ENCODE data around the gene PELI2.

The PELI2 gene

DNA sequence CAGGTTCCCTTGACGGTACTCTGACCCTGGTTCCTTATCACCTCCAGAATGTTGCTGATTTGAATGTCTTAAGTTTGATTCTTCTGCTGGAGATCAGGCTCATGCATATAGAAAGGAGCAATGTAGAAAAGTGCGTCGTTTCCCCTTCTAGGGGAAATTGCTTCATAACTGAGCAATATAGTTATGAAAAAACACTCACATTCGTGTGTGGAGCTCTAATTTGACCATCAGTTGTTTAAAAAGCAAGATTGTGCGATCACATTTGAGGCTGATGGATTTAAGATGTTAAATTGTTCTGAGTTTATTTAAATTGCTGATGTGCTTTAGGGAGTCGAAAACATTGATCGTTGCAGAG lies 19.2 kb downstream of the PELI2 start:
- Histone ChIP-seq H3K9me3 (ENCODE audit: low read length) (no peaks in the 10 kb centered on the region), H3K36me3 (ENCODE audit: insufficient read depth, low read length) (no peaks in the 10 kb centered on the region), H3K4me1 (ENCODE audit: insufficient read depth, low read length) (peaks cover 15% of the 10 kb centered on the region), H2AFZ (ENCODE audit: low read depth, low read length) (no peak overlapping the region), H3K4me3 (ENCODE audit: low read length) (no peak overlapping the region), H3K27me3 (ENCODE audit: insufficient read depth, low read length) (no peaks in the 10 kb centered on the region)

DNA sequence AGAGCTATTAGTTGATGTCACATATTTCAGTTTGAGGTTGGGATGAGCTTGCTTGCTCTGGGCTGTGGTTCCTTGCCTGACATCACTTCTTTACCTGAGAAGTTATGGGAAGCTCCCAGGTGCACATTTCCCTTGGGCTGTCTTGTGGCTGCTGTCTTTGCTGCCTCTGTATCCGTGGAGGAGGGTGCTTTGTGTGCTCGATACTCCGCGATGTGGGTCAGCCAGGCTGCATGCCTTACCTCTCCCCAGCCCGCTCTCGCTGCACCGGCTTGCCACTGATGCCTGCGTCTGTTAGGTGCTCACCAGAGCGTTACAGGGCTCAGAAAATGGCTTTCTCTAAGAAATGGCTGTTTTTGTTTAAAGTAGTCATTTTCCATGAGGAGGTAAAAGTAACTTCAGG lies 19.6 kb downstream of the PELI2 start:
- no peaks in the 10 kb centered on the region for H3K9me3 ChIP-seq (ENCODE audit: low read length)
- no peak overlapping the region for H2AFZ ChIP-seq (ENCODE audit: low read depth, low read length)
- H3K4me1 ChIP-seq (ENCODE audit: insufficient read depth, low read length) = peaks cover 11% of the 10 kb centered on the region
- no peaks in the 10 kb centered on the region for H3K27me3 ChIP-seq (ENCODE audit: insufficient read depth, low read length)
- no peak overlapping the region for H3K4me3 ChIP-seq (ENCODE audit: low read length)
- H3K36me3 ChIP-seq (ENCODE audit: insufficient read depth, low read length) = no peaks in the 10 kb centered on the region

DNA sequence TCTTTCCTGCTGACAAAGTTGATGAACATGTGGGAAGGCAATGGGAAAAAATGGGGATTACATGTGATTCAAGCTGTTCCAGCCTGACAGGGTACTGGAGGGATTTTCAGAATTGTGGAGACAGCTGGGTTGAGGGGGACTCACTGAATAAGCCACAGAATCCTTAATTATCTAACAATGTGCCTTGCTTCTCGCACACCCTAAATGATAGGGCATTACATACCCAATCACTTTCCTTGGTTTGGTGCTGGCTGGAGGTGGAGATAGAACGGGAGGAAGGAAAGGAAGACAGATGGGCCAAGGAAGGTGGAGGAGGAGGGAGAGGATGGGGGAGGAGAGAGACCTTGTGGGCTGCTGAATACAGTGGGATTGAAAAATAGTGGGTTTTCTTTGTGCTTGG lies 20.7 kb downstream of the PELI2 start:
- no peak overlapping the region for H2AFZ ChIP-seq (ENCODE audit: low read depth, low read length)
- no peaks in the 10 kb centered on the region for H3K27me3 ChIP-seq (ENCODE audit: insufficient read depth, low read length)
- H3K9me3 ChIP-seq (ENCODE audit: low read length) = no peaks in the 10 kb centered on the region
- peaks cover 2% of the 10 kb centered on the region for H3K4me1 ChIP-seq (ENCODE audit: insufficient read depth, low read length)
- H3K36me3 ChIP-seq (ENCODE audit: insufficient read depth, low read length) = no peaks in the 10 kb centered on the region
- no peak overlapping the region for H3K4me3 ChIP-seq (ENCODE audit: low read length)

DNA sequence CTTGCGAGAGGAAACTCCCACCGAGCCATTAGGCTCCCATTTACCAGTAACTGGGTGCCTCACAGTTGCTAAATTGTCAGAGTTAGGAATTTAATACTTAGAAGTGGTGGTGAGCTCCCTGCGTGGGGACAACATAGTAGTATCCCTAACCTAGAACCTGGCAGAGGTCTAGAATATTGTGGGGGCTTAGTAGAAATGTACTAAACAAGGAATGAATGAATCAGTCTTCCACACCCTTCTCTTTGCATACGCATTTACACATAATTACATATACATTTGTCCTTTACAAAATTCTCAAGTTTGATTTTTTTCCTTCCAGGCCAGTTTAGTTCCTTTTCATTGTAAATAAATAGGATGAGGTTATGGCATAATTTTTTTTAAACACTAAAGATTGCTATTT lies 24.1 kb downstream of the PELI2 start:
- Histone ChIP-seq H3K36me3 (ENCODE audit: insufficient read depth, low read length) (no peaks in the 10 kb centered on the region), H3K4me3 (ENCODE audit: low read length) (no peak overlapping the region), H3K9me3 (ENCODE audit: low read length) (no peaks in the 10 kb centered on the region), H3K4me1 (ENCODE audit: insufficient read depth, low read length) (peaks cover 2% of the 10 kb centered on the region), H3K27me3 (ENCODE audit: insufficient read depth, low read length) (no peaks in the 10 kb centered on the region), H2AFZ (ENCODE audit: low read depth, low read length) (no peak overlapping the region)

DNA sequence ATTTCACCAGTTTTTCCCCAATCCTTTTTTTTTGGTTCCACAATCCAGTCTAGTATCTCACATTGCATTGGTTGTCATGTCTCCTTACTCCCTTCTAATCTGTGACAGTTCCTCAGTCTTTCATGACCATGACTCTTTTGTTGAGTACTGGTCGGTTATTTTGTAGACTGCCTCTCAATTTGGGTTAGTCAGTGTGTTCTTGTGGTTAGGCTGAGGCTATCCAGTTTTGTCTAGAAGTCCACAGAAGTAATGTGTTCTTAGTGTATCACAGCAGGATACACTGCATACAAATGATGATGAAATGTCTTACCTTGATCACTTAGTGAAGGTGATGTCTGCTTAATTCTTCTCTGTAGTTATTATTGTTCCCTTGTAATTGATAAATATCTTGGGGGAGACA lies 24.8 kb downstream of the PELI2 start:
- H3K27me3 ChIP-seq (ENCODE audit: insufficient read depth, low read length) = no peaks in the 10 kb centered on the region
- H2AFZ ChIP-seq (ENCODE audit: low read depth, low read length) = no peak overlapping the region
- H3K36me3 ChIP-seq (ENCODE audit: insufficient read depth, low read length) = no peaks in the 10 kb centered on the region
- H3K4me3 ChIP-seq (ENCODE audit: low read length) = no peak overlapping the region
- no peaks in the 10 kb centered on the region for H3K9me3 ChIP-seq (ENCODE audit: low read length)
- H3K4me1 ChIP-seq (ENCODE audit: insufficient read depth, low read length) = peaks cover 2% of the 10 kb centered on the region

DNA sequence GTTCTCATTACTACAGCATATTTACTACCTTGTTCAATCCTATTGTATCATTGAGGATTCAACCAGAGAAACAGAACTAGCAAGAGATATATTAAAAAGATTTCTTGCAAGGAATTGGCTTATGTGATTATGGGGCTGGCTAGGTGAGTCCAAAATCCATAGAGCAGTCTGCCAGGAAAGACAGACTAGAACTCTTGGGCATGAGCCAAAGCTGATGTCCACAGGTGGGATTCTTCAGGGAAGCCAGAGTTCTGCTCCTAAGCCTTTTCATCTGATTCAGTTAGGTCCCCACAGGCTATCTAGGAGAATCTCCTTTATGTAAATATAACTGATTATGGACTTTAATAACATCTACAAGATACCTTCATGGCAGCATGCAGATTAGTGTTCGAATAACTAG lies 26.0 kb downstream of the PELI2 start:
- Histone ChIP-seq H3K4me3 (ENCODE audit: low read length) (no peak overlapping the region), H3K4me1 (ENCODE audit: insufficient read depth, low read length) (no peaks in the 10 kb centered on the region), H3K9me3 (ENCODE audit: low read length) (no peaks in the 10 kb centered on the region), H3K27me3 (ENCODE audit: insufficient read depth, low read length) (no peaks in the 10 kb centered on the region), H2AFZ (ENCODE audit: low read depth, low read length) (no peak overlapping the region), H3K36me3 (ENCODE audit: insufficient read depth, low read length) (no peaks in the 10 kb centered on the region)

DNA sequence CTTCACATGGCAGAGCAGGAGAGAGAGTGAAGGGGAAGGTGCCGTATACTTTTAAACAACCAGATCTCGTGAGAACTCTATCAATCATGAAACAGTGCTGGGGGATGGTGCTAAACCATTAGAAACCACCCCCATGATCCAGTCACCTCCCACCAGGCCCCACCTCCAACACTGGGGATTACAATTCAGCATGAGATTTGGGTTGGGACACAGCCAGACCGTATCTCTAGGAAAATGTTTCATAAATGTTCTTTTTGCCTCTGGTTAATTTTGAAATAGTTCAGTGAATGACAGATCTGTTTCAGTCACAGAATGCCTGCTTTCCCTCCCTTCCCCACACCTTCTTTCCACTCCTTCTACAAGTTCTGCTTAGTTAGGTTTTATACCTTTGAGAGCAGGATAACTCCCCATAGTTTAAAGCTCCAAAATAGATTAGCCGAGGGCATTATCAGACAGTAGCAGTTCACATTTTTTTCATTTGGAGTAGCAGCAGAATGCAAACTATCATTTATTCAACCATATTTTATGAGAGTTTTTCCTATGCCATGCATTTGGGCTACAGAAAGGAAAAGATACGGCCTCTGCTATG lies 27.1 kb downstream of the PELI2 start:
- Histone ChIP-seq H3K4me3 (ENCODE audit: low read length) (no peak overlapping the region), H2AFZ (ENCODE audit: low read depth, low read length) (no peak overlapping the region)

DNA sequence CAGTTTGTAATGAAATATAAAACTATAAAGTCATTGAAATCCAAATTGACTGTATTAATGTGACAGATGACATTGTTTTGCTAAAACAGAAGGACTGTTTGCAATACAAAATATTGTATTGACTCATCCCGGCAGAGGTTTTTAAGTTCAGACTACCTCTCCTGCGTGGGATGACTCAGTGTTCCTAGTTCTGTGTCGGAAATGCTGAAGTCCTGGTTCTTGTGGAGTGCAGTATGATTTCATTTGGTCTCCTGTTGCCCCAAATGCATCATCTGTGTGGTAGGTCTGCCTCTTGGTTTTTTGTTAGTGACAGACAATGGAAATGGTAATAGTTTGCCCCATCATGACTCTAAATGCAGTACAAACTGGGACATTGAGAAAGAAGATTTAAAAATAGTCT lies 27.8 kb downstream of the PELI2 start:
- no peak overlapping the region for H2AFZ ChIP-seq (ENCODE audit: low read depth, low read length)
- H3K9me3 ChIP-seq (ENCODE audit: low read length) = no peaks in the 10 kb centered on the region
- no peak overlapping the region for H3K4me3 ChIP-seq (ENCODE audit: low read length)
- no peaks in the 10 kb centered on the region for H3K36me3 ChIP-seq (ENCODE audit: insufficient read depth, low read length)
- no peaks in the 10 kb centered on the region for H3K27me3 ChIP-seq (ENCODE audit: insufficient read depth, low read length)
- H3K4me1 ChIP-seq (ENCODE audit: insufficient read depth, low read length) = no peaks in the 10 kb centered on the region

More for the DNA sequence above, 27.1 kb downstream of the PELI2 start:
- H3K4me1 ChIP-seq (ENCODE audit: insufficient read depth, low read length) = no peaks in the 10 kb centered on the region
- H3K36me3 ChIP-seq (ENCODE audit: insufficient read depth, low read length) = no peaks in the 10 kb centered on the region
- H3K9me3 ChIP-seq (ENCODE audit: low read length) = no peaks in the 10 kb centered on the region
- no peaks in the 10 kb centered on the region for H3K27me3 ChIP-seq (ENCODE audit: insufficient read depth, low read length)

DNA sequence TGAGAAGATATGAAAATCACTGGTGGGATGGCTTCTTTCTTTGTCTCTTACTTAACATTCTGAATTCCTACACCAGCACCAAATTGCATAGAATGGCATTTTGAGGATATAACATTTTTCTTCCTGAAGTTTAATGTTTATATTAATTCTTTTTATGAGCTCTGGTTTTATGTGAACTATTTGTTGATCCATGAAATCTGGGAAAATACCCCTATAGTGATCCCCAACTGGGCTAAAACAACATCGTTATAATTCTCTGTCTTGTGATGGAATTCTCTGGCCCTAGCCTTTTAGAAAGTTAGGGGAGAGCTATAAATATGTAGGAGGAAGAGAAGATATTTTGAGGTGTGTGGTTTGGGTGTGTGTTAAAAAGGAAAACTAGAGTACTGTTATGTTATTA lies 29.2 kb downstream of the PELI2 start:
- Histone ChIP-seq H3K4me1 (ENCODE audit: insufficient read depth, low read length) (no peaks in the 10 kb centered on the region), H3K9me3 (ENCODE audit: low read length) (no peaks in the 10 kb centered on the region), H2AFZ (ENCODE audit: low read depth, low read length) (no peak overlapping the region), H3K36me3 (ENCODE audit: insufficient read depth, low read length) (no peaks in the 10 kb centered on the region), H3K27me3 (ENCODE audit: insufficient read depth, low read length) (no peaks in the 10 kb centered on the region), H3K4me3 (ENCODE audit: low read length) (no peak overlapping the region)

DNA sequence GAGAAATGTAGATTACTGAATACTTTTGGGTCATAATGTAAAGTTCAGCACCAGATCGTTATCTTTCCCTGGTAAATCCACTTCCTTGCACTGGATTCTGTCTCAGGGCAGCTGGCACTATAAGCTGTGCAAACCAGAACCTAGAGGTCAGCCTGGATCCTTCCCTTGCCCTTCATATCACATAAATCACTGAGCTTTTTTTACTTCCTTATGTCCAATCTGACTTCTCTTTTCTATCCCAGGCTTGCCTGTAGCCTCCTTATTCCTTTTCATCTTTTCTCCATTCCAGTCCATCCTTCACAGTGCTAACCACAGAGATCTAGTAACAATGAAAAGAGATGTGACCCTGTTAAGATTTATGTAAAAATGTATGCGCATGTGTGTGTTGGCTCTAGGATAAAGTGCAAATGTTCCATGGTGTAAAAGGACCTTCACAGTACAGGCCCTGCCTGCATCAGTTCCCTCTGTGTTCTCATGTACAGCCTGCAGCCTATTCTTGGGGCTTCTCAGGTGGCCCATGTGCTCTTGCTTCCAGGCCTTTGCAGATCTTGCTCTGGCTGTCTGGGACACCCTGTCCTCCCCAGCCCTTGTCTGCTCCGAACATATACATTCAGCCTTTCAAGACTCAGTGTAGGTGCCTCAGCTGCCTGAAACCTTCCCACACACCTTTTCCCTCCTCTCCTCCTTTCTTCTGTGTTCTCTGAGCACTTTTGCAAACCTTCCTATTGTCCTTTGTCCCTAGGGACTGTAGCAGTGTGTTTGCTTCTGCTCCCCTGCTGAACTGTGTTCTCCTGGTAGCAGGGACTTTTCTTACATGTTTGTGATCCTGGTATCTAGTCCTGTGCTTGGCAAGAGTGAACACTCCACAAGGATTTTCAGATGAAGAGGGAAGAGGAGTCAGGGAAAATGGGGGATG lies 30.0 kb downstream of the PELI2 start:
- Histone ChIP-seq H3K9me3 (ENCODE audit: low read length) (no peaks in the 10 kb centered on the region), H3K4me1 (ENCODE audit: insufficient read depth, low read length) (no peaks in the 10 kb centered on the region), H3K27me3 (ENCODE audit: insufficient read depth, low read length) (no peaks in the 10 kb centered on the region), H3K36me3 (ENCODE audit: insufficient read depth, low read length) (no peaks in the 10 kb centered on the region), H3K4me3 (ENCODE audit: low read length) (no peak overlapping the region), H2AFZ (ENCODE audit: low read depth, low read length) (no peak overlapping the region)

DNA sequence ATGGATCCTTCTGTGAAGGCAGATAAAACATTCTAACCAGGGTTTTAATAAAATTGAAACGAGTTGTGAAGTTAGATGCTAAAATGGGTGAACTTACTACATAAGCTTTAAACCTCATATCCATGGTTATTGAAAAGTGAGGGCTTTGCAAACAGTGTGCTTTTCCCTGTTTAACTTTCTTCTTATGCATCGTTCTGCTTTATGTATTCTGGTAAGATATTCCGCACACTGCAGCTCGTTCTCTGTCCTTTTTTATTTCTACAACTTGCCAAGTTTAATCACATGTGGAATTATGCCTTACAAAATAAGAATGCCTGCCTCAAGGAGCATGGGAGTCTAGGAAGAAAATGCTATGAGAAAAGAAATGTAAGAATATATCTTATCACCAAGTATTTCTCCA lies 30.9 kb downstream of the PELI2 start:
- no peaks in the 10 kb centered on the region for H3K36me3 ChIP-seq (ENCODE audit: insufficient read depth, low read length)
- H3K4me3 ChIP-seq (ENCODE audit: low read length) = no peak overlapping the region
- no peaks in the 10 kb centered on the region for H3K4me1 ChIP-seq (ENCODE audit: insufficient read depth, low read length)
- H3K9me3 ChIP-seq (ENCODE audit: low read length) = no peaks in the 10 kb centered on the region
- no peak overlapping the region for H2AFZ ChIP-seq (ENCODE audit: low read depth, low read length)
- H3K27me3 ChIP-seq (ENCODE audit: insufficient read depth, low read length) = no peaks in the 10 kb centered on the region

DNA sequence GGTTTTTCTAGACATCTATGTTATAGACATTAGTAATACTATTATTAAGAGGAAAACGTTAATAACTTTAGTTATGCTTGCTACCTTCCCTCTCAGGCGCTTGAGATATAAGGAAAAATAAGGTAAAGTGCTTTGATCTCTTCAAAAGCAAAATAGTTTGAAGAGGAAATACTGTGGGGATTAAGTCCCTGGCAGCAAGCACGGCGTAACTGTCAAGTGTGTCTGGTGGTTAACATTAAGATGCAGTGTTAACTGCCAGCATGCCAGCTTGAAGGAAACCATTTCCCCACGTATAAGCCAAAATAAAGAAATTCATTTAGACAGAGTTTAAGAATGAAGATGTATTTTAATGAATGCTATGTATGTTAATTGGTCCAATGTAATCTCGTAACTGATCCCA lies 31.8 kb downstream of the PELI2 start:
- H3K4me1 ChIP-seq (ENCODE audit: insufficient read depth, low read length) = no peaks in the 10 kb centered on the region
- H3K9me3 ChIP-seq (ENCODE audit: low read length) = no peaks in the 10 kb centered on the region
- H3K36me3 ChIP-seq (ENCODE audit: insufficient read depth, low read length) = no peaks in the 10 kb centered on the region
- no peaks in the 10 kb centered on the region for H3K27me3 ChIP-seq (ENCODE audit: insufficient read depth, low read length)
- no peak overlapping the region for H3K4me3 ChIP-seq (ENCODE audit: low read length)
- H2AFZ ChIP-seq (ENCODE audit: low read depth, low read length) = no peak overlapping the region

DNA sequence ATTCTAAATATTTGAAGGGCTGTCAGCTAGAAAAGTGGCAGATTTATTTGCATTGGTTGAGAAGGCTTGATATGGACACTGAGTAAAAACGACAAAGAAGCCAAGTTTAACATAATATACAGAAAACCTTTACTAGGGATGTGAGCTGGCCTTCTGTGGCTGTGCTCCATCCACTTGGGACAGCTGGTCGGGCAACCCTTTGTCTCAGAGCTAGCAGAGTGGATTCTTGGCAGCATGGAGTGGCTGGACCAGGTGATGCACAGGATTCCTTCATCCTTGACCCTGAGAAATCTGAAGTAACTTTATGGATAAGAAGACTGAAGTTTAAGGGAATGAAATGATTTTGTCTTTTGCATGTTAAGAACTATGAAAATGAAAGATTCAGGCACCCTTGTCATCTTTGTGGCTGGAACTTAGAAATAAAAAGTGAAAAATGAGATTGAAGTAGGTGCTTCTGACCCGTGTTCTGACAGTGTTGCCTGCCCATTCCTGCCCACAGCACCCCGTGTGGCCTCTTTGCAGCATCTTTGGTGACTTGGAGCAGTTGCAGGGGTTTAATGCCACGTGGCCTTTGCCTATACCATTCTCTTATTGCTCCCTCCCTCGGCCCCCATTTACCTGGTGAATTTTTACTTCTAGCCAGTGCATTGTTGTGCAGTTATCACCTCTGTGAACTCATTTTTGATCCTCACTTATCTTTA lies 32.6 kb downstream of the PELI2 start:
- H3K4me1 ChIP-seq (ENCODE audit: insufficient read depth, low read length) = no peaks in the 10 kb centered on the region

More for the DNA sequence above, 32.6 kb downstream of the PELI2 start:
- no peaks in the 10 kb centered on the region for H3K27me3 ChIP-seq (ENCODE audit: insufficient read depth, low read length)
- H3K9me3 ChIP-seq (ENCODE audit: low read length) = no peaks in the 10 kb centered on the region
- H2AFZ ChIP-seq (ENCODE audit: low read depth, low read length) = no peak overlapping the region
- no peak overlapping the region for H3K4me3 ChIP-seq (ENCODE audit: low read length)
- no peaks in the 10 kb centered on the region for H3K36me3 ChIP-seq (ENCODE audit: insufficient read depth, low read length)
